ENCODE measurements around the gene ASH1L. TPM values are rescaled to one million over a fixed set of nuclear protein-coding genes. Genes with fewer than 3 reads are reported as not detected.

Gene ASH1L
- total and polyA plus RNA-seq, 9 of the 15 experiments (the other 6 are each of a cell fraction or from before 2014, with no cell fraction given) = 2.0 to 23.3 (median 14.6) TPM

- peak; percentile 100 for TF ChIP-seq VEZF1 (CRISPR knock-in tag; IDR thresholded peaks at IDR 0.05)
- peak; percentile 83; the same call in 1 of the 2 replicates for TF ChIP-seq MTA3 (IDR thresholded peaks at IDR 0.05; ENCODE audit: borderline replicate concordance)
- TF ChIP-seq PRPF4 (IDR thresholded peaks at IDR 0.05; ENCODE audit: insufficient read depth, low read depth, low read length, poor library complexity, severe bottlenecking) = peak; percentile 34
- TF ChIP-seq POLR2H (tag; IDR thresholded peaks at IDR 0.05; ENCODE audit: low read depth) = peak; percentile 93
- TF ChIP-seq SNIP1 (IDR thresholded peaks at IDR 0.05; ENCODE audit: low read depth) = no peak
- no peak for TF ChIP-seq JUNB (CRISPR knock-in tag; conservative IDR thresholded peaks at IDR 0.05)
- no peak for TF ChIP-seq ZNF146 (CRISPR knock-in tag; IDR thresholded peaks at IDR 0.05; ENCODE audit: unreplicated experiment)
- no peak for TF ChIP-seq ZNF717 (CRISPR knock-in tag; IDR thresholded peaks at IDR 0.05)
- TF ChIP-seq NRF1 (conservative IDR thresholded peaks at IDR 0.05 in 1 of 2, IDR thresholded peaks at IDR 0.05 in 1 of 2) = peak; percentile 95 to 97
- 0 out of 2 replicates have a peak, but pooled peaks have one; percentile 10 for TF ChIP-seq MIER1 (IDR thresholded peaks at IDR 0.05; ENCODE audit: low read depth)
- peak; percentile 78 for TF ChIP-seq NFIC (IDR thresholded peaks at IDR 0.05)
- no peak for TF ChIP-seq MECOM (CRISPR knock-in tag; IDR thresholded peaks at IDR 0.05)
- TF ChIP-seq HDAC6 (IDR thresholded peaks at IDR 0.05; ENCODE audit: low read depth, low read length) = no peak
- no peak for TF ChIP-seq ELK3 (CRISPR knock-in tag; IDR thresholded peaks at IDR 0.05)
- no peak for TF ChIP-seq BRCA1 (IDR thresholded peaks at IDR 0.05)
- no peak for TF ChIP-seq BRCA1 (CRISPR knock-in tag; IDR thresholded peaks at IDR 0.05)
- no peak for TF ChIP-seq PREB (CRISPR knock-in tag; IDR thresholded peaks at IDR 0.05)
- peak; percentile 7 for TF ChIP-seq PCBP2 (IDR thresholded peaks at IDR 0.05; ENCODE audit: low read depth, low read length, poor library complexity, severe bottlenecking)
- peak; percentile 20 to 69; a peak in 2 of 4 replicates for TF ChIP-seq UBTF (IDR thresholded peaks at IDR 0.05; ENCODE audit: borderline replicate concordance in 1 of 2, low read depth in 2 of 2, low read length in 2 of 2)
- no peak for TF ChIP-seq ZZZ3 (IDR thresholded peaks at IDR 0.05)
- TF ChIP-seq ZNF764 (CRISPR knock-in tag; IDR thresholded peaks at IDR 0.05; ENCODE audit: low read depth) = 0 out of 2 replicates have a peak, but pooled peaks have one; percentile 20
- no peak for TF ChIP-seq ZNF57 (CRISPR knock-in tag; IDR thresholded peaks at IDR 0.05)
Measured at GRCh38 chr1:155562581-155563376, at the start of gene ASH1L (continued).
